Ureter (tissue), 1 donor: ENCODE measurements around the gene RNF7. TPM values are rescaled to one million over a fixed set of nuclear protein-coding genes. Genes with fewer than 3 reads are reported as not detected.
"Not testable (repeated sequence)": the region's sequence is repeated elsewhere in the genome, so short reads cannot be mapped to it uniquely, and the experiment has no call there.

Source experiments
- DNase-seq: peaks from one replicate; pipeline ENCODE4 v3.0.0-alpha.2; 2020; ENCODE audit warnings: low spot score
- total RNA-seq: library from RNA; stranded (reverse); gene quantifications from one replicate; pipeline ENCODE4 v1.2.4, GENCODE V29; 2023
- donor health status: DM: yes; HTN: yes; CAD: no.

RNF7 gene
- total RNA-seq, 1 donor from 2014 or later, result 83.6 TPM

GRCh38 chr3:141735770-141736465, 2.2 kb upstream of the RNF7 start:
- DNase-seq, result no peak

GRCh38 chr3:141737093-141737492, 1.0 kb upstream of the RNF7 start:
- no peak for DNase-seq

- no peak for DNase-seq
These were observed 448 bp upstream of the RNF7 start for GRCh38 chr3:141737678-141738021.

GRCh38 chr3:141738891-141739363, 829 bp downstream of the RNF7 start:
- DNase-seq, result no peak

DNA sequence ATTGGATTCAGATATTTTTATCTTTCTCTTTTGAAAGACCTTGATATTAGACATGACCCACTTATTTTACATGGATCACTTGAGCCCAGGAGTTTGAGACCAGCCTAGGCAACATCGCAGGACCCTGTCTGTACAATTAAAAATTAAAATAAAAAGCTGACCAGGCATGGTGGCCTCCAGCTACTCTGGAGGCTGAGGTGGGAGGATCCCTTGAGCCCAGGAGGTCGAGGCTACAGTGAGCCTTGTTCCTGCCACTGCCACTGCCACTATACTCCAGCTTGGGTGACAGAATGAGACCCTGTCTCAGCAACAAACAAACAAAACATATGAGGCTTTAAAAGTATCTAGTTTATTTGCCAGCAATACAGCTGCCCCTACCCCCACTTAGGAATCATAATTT, 1.6 kb downstream of the RNF7 start:
- DNase-seq, result no peak

DNA sequence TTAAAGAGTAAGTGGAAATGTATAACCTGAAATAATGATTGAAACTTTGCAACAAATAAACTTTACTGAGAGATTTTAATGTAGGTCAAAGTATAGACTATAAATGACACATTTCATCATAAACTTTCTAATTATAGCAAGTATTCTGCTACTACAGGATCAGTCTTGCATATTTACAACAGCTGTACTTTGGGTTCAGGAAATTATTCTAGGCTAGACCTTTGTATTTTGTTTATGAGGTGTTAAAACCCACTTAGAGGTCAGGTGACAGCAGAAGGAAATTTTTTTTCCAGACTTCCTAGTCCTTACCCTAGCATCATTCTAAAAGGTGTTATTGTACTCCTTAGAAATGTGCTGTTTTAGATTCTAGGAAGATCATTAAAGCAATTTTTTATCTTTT, 2.3 kb downstream of the RNF7 start:
- no peak for DNase-seq

DNA sequence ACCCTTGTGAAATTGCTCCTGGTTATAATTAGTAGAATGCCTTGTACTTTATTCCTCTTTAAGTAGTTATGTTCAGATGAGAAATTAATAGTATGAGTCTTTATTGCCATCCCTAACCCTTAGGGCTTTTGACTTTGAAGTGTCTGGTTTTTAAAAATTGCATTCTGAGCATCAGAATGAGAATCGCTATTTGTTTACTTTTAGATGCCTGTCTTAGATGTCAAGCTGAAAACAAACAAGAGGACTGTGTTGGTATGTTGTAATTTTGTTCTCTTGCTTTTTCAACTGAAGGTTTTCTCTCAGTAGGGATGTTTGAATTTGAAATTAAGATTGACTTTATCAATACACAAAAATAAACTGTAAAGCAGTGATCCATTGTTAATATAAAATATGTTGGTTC, 5.2 kb downstream of the RNF7 start:
- DNase-seq, result no peak

- no peak for DNase-seq
These were observed 8.9 kb downstream of the RNF7 start for GRCh38 chr3:141746962-141747361.

DNA sequence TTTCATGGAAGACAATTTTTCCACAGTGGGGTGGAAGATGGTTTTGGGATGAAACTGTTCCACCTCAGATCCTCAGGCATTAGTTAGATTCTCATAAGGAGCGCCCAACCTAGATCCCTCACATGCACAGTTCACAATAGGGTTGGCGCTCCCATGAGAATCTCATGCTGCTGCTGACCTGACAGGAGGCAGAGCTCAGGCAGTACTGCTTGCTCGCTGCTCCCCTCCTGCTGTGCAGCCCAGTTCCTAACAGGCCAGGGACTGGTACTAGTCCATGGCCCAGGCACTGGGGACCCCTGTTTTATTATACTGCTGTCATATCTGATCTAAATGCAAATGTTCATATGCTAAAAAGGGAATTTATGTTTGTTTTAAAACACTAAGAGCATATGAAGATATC, 15.3 kb downstream of the RNF7 start:
- DNase-seq, result no peak

DNA sequence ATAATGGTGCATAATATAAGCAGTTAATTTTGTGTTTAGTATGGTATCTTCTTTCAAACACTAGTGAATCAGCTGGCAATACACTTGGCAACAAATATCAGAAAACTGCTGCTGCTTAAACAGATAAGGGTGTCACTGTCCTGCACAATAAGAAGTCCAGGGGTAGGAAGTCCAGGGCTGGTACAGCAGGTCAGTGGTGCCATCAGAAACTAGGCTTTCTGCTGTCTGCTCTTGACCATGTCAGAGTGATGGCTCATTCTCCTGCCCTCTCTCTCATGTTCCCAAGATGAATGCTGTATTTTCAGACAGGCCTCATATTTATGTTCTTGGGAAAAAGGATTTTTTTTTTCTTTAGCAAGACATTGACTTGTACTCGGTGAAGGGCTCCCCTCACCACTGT, 15.9 kb downstream of the RNF7 start:
- DNase-seq, result no peak

GRCh38 chr3:141762552-141762951, 24.5 kb downstream of the RNF7 start:
- DNase-seq, result not testable (repeated sequence)

- DNase-seq, result no peak
These were observed 25.1 kb downstream of the RNF7 start, which contains the start of gene GRK7 for GRCh38 chr3:141763088-141763750. Gene GRK7 (plus strand): TSS chr3:141763408. CDS start chr3:141778285, 14,877 bp downstream.

DNA sequence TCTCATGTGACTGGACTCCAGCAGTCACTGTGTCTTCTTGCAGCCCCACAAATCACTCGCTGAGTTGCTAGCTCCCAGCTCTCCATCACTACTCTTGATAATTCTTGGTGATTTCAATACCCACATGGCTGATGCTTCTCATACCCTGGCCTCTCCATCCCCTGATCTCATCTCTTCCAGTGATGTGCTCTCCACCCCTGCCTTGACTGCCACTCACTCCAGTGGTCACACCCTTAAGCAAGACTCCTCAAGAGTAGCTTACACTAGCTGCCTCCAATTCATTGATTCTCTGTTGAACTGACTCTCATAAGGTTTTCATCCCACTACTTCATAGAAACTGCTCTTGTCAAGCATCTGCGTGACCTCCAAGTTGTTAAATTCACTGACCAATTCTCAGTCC, 25.9 kb downstream of the RNF7 start:
- DNase-seq, result no peak

GRCh38 chr3:141764465-141764864, 26.4 kb downstream of the RNF7 start:
- DNase-seq, result no peak

DNA sequence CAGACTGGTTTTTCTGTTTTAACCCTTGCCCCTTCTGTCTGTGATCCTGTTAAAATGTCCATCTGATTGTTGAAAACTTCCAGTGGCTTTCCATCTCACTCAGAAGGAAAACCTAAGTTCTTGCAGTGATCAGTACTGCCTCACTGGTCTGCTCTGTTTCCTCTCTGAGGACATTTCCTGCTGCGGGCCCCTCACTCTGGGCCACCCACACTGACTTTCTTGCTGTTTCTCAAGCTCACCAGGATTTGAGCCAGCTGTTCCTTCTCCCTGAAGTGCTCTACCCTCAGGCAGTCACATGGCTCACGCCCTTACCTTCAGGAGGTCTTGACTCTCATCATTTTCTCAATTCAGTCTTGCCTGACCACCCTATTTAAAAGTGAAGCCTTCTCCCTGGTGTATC, 26.9 kb downstream of the RNF7 start:
- no peak for DNase-seq

- DNase-seq, result no peak
These were observed 29.0 kb downstream of the RNF7 start for GRCh38 chr3:141767066-141767465.

DNA sequence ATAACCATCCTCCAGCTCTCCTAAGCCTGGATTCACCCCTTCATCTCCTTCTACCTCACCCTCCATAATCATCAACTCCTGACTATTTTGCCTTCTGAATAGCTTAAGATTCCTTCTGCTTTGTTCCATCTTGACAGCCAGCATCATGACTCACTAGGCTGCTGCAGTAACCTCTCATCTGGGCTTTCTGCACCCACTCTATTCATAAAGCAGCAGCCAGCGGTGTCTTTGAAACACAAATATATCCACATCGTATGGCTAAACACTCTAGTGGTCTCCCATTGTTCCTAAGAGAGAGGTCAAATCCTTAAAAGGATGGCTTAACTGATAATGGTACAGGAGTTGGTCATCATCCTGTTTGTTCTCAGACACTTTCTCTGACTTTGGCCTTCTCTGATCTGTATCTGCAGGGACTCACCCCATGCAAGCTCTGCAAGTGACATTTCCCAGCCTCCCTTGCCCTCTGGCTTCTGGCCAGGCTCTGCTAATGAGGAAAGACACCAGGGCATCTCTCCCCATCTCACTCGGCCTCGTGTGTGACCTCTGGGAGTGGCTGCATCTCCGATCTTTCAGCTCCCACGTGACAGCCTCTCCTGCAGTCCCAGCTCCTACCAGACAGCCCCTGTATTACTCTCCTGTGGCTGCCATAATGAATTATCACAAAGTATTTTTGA, 31.3 kb downstream of the RNF7 start:
- no peak for DNase-seq

DNA sequence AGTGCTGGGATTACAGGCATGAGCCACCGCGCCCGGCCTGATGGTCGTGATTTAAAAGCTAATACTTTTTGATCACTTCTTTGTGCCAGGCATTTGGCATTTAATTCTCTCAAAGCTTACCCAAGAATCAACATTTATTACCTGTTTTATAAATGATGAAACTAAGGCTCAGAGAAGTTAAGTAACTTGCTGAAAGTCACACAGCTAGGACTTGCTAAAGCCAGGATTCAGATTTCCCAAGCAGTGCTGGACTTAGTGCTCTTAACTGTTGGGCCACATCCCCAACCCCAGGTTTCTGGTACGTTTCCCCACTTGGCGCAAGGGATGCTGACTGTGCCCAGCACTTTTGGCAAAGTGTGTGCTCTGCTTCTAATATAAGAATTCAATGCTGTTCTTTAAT, 35.6 kb downstream of the RNF7 start:
- no peak for DNase-seq

DNA sequence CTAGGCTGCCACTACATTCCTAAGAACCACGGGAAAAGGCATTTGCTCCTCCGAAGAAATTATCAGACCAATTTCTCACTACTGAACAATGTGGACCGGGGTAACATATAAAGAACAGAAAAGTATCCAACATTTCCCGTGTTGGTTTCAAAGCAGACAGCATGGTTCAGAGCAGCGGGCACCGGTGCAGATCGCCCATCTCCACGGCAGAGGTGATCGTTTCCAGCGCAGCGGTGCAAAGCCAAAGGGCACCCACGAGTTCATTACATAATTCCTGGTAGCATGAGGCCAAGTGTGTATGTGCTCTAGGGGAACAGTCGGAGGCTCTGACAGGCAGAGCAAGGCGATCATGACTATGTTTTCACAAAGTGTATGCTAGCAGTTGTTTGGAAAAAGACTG, 38.3 kb downstream of the RNF7 start:
- no peak for DNase-seq

DNA sequence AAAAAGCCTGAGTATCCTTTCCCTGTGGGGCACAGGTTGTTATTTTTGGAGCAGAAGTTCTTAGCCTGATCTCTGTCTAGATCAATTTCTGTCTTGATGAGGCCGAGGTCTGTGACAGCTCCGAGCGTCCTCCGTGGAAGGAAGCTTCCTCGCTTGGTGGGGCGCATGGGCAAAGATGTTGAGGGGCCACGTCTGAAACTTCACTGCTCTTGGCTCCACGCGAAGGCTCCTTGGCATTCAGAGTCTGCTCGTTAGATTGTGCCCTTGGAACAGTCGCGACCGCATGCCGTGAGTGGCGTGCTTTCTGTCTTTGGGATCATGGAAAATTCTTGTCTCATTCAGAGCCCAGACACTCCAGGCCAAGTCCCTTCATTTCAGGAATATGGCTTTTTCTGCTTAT, 38.8 kb downstream of the RNF7 start:
- DNase-seq, result no peak

- no peak for DNase-seq
These were observed 40.1 kb downstream of the RNF7 start for GRCh38 chr3:141777957-141778813.

GRCh38 chr3:141779667-141780066, 41.6 kb downstream of the RNF7 start:
- no peak for DNase-seq
